Measurements from ENCODE around the gene ZDHHC12.

ZDHHC12 gene

GRCh38 chr9:128713411-128713780, 10.5 kb downstream of the ZDHHC12 start:
- no peak for DNase-seq (ENCODE audit: low read depth)

GRCh38 chr9:128712451-128713410, 11.2 kb downstream of the ZDHHC12 start:
- H3K4me3 ChIP-seq (ENCODE audit: low read depth, low read length) = no peak overlapping the region
- no peak for TF ChIP-seq CTCF (IDR thresholded peaks at IDR 0.05; ENCODE audit: control insufficient read depth, extremely low read depth, insufficient read depth)
- no peak for DNase-seq (ENCODE audit: low read depth)

More at GRCh38 chr9:128713411-128713780, 10.5 kb downstream of the ZDHHC12 start:
- TF ChIP-seq CTCF (IDR thresholded peaks at IDR 0.05; ENCODE audit: control insufficient read depth, extremely low read depth, insufficient read depth) = no peak
- no peak overlapping the region for H3K4me3 ChIP-seq (ENCODE audit: low read depth, low read length)

GRCh38 chr9:128707446-128707845, 16.5 kb downstream of the ZDHHC12 start:
- H3K4me3 ChIP-seq (ENCODE audit: low read depth, low read length) = no peak overlapping the region
- no peak for DNase-seq (ENCODE audit: low read depth)
- no peak for TF ChIP-seq CTCF (IDR thresholded peaks at IDR 0.05; ENCODE audit: control insufficient read depth, extremely low read depth, insufficient read depth)

- no peak overlapping the region for H3K4me3 ChIP-seq (ENCODE audit: low read depth, low read length)
- TF ChIP-seq CTCF (IDR thresholded peaks at IDR 0.05; ENCODE audit: control insufficient read depth, extremely low read depth, insufficient read depth) = no peak
- no peak for DNase-seq (ENCODE audit: low read depth)
Observed at GRCh38 chr9:128706671-128707381, 17.1 kb downstream of the ZDHHC12 start.

GRCh38 chr9:128706045-128706444, 17.9 kb downstream of the ZDHHC12 start:
- DNase-seq (ENCODE audit: low read depth) = no peak
- no peak overlapping the region for H3K4me3 ChIP-seq (ENCODE audit: low read depth, low read length)
- TF ChIP-seq CTCF (IDR thresholded peaks at IDR 0.05; ENCODE audit: control insufficient read depth, extremely low read depth, insufficient read depth) = no peak

GRCh38 chr9:128705051-128705965, 18.6 kb downstream of the ZDHHC12 start:
- TF ChIP-seq CTCF (IDR thresholded peaks at IDR 0.05; ENCODE audit: control insufficient read depth, extremely low read depth, insufficient read depth) = no peak
- H3K4me3 ChIP-seq (ENCODE audit: low read depth, low read length) = no peak overlapping the region
- no peak for DNase-seq (ENCODE audit: low read depth)
